ENCODE measurements around the gene THAP8.

Gene THAP8

GRCh38 chr19:35995048-35995993, 58.8 kb downstream of the THAP8 start, which contains the start of gene SDHAF1:
Gene SDHAF1, plus strand, starts transcription at chr19:35995188. Its CDS starts 87 bp downstream, at chr19:35995275.
- peak; percentile 97 for DNase-seq
- ATAC-seq = peak; percentile 90

- ATAC-seq (no peak), DNase-seq (peak; percentile 50)
Measured at GRCh38 chr19:35993923-35994598, 60.0 kb downstream of the THAP8 start.

- no peak for ATAC-seq
- DNase-seq = no peak
Measured at GRCh38 chr19:35992907-35993765, 60.9 kb downstream of the THAP8 start.

GRCh38 chr19:35991731-35992450, 62.2 kb downstream of the THAP8 start:
- ATAC-seq (no peak), DNase-seq (no peak)

GRCh38 chr19:35990771-35991730, 63.0 kb downstream of the THAP8 start:
- DNase-seq (no peak), ATAC-seq (no peak)

- DNase-seq (no peak), ATAC-seq (no peak)
Measured at GRCh38 chr19:35990156-35990555, 63.9 kb downstream of the THAP8 start.

- ATAC-seq = no peak
- no peak for DNase-seq
Measured at GRCh38 chr19:35988824-35989223, 65.3 kb downstream of the THAP8 start.

- no peak for DNase-seq
- ATAC-seq = no peak
Measured at GRCh38 chr19:35987571-35987896, 66.6 kb downstream of the THAP8 start.

- DNase-seq (peak; percentile 42), ATAC-seq (no peak)
Measured at GRCh38 chr19:35986664-35987570, 67.2 kb downstream of the THAP8 start.

GRCh38 chr19:35986111-35986510, 68.0 kb downstream of the THAP8 start:
- ATAC-seq (no peak), DNase-seq (no peak)

Measured in stimulated activated naive CD8-positive, alpha-beta T cell treated with anti-CD3 and anti-CD28 coated beads, Interleukin-15, Interleukin-2, amounts not matched to agents 100 U/mL and 50 U/mL, for 24 hours (primary cell).